HFF-Myc (cell line): ENCODE results near the gene PHF2.
"Not testable (repeated sequence)": the region's sequence is repeated elsewhere in the genome, so short reads cannot be mapped to it uniquely, and the experiment has no call there.

ENCODE experiments used
- DNase-seq: peaks from one replicate; pipeline ENCODE4 v3.0.0-alpha.2; 2011; ENCODE audit warnings: low read depth; ENCODE audit errors: extremely low read depth
- H3K4me3 ChIP-seq: replicated peaks from 2 replicates; pipeline ENCODE4 v1.5.1; 2011; ENCODE audit warnings: low read depth, mild to moderate bottlenecking, control low read depth, low read length
- CTCF ChIP-seq: IDR thresholded peaks from 2 replicates; pipeline ENCODE4 v1.5.1; 2012; ENCODE audit warnings: mild to moderate bottlenecking, low read depth, low read length, control low read depth; ENCODE audit errors: missing control alignments

The PHF2 gene

DNA sequence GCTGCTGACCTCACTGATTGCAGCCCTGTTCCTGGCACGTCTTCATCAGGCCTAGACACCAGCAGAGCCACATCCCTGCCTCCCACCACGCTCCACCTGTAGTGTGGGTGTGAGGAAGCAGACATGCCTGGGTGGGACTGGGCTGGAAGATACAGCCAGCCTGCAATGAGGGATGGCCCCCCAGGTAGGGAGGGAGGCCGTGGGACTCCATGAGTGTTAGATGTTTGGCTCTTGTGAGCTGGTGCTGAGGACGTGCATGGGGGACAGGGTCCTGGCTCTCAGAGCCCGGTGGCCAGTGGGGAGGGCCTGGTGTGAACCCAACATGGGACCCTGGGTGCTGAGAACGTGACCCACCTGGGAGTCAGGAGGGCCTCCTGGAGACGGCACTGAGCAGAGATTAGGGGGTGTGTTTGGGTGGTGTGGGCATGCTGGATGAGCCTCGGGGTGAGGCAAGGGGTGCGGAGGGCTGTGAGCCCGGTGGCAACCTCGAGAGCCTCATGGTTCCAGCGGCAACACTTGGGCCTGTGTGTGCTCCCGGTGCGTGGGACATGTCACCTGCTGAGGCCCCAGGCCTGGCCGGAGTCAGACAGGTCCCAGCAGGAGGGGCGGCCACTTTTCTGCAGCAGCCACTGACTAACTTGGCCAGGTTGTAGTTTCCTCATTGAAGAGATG, 87.6 kb downstream of the PHF2 start:
- DNase-seq: no peak
- no peak overlapping the region for H3K4me3 ChIP-seq
- no peak for TF ChIP-seq CTCF

- TF ChIP-seq CTCF: no peak
- H3K4me3 ChIP-seq: no peak overlapping the region
- DNase-seq: no peak
Observed at GRCh38 chr9:93664549-93665120, 88.3 kb downstream of the PHF2 start.

DNA sequence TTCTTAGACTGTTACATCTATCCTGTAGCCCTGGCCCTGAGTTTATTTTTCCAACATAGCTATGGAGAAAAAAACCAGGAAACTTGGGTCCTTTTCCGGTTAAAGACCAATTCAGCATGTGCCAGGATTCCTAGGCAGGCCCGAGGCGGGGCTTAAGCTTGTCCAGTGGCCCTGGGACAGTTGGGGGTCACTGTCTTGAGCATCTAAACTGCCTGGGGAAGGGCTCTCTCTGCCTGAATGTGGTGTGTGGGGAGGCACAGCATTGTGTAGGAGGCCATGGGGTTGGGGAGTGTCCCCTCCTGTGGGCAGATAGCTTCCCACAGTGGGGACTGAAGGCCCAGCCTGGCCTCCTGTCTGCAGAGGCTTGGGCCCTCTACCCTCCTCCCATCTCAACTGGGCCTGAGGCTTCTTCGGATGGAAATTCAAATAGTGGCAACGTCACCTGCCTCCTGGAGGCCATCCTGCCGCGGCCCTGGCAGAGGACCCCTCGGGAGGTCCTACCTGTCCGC, 88.8 kb downstream of the PHF2 start:
- TF ChIP-seq CTCF: no peak
- DNase-seq: no peak
- H3K4me3 ChIP-seq: no peak overlapping the region

GRCh38 chr9:93665637-93666438, 89.5 kb downstream of the PHF2 start:
- TF ChIP-seq CTCF: no peak
- DNase-seq: no peak
- no peak overlapping the region for H3K4me3 ChIP-seq

- not testable (repeated sequence) for H3K4me3 ChIP-seq, DNase-seq
Observed at GRCh38 chr9:93666439-93666784, 90.0 kb downstream of the PHF2 start.

- H3K4me3 ChIP-seq: no peak overlapping the region
- TF ChIP-seq CTCF: no peak
- DNase-seq: no peak
Observed at GRCh38 chr9:93667006-93667405, 90.6 kb downstream of the PHF2 start.

GRCh38 chr9:93667627-93668026, 91.2 kb downstream of the PHF2 start:
- TF ChIP-seq CTCF: no peak
- DNase-seq: no peak
- H3K4me3 ChIP-seq: no peak overlapping the region
